ENCODE measurements around the gene AKT2.

Gene AKT2

GRCh38 chr19:40252395-40252794 lies 32.8 kb downstream of the AKT2 start:
- DNase-seq (ENCODE audit: low read depth in 2 of 2), result no peak

GRCh38 chr19:40251991-40252390 lies 33.2 kb downstream of the AKT2 start:
- no peak for DNase-seq (ENCODE audit: low read depth in 2 of 2)

GRCh38 chr19:40251244-40251643 lies 33.9 kb downstream of the AKT2 start:
- DNase-seq (ENCODE audit: low read depth in 2 of 2), result no peak

- DNase-seq (ENCODE audit: low read depth in 2 of 2), result no peak
Measured at GRCh38 chr19:40249781-40250180, 35.4 kb downstream of the AKT2 start.

- no peak for DNase-seq (ENCODE audit: low read depth in 2 of 2)
Measured at GRCh38 chr19:40249201-40249600, 35.9 kb downstream of the AKT2 start.

- no peak for DNase-seq (ENCODE audit: low read depth in 2 of 2)
Measured at GRCh38 chr19:40247735-40248262, 37.3 kb downstream of the AKT2 start.

GRCh38 chr19:40247178-40247577 lies 38.0 kb downstream of the AKT2 start:
- DNase-seq (ENCODE audit: low read depth in 2 of 2), result no peak

- DNase-seq (ENCODE audit: low read depth in 2 of 2), result no peak
Measured at GRCh38 chr19:40246292-40247073, 38.7 kb downstream of the AKT2 start.

GRCh38 chr19:40245506-40246128 lies 39.5 kb downstream of the AKT2 start:
- DNase-seq (ENCODE audit: low read depth in 2 of 2), result no peak

GRCh38 chr19:40244579-40245317 lies 40.4 kb downstream of the AKT2 start:
- DNase-seq (ENCODE audit: low read depth in 2 of 2), result no peak

- no peak for DNase-seq (ENCODE audit: low read depth in 2 of 2)
Measured at GRCh38 chr19:40243181-40243580, 42.0 kb downstream of the AKT2 start.

- no peak for DNase-seq (ENCODE audit: low read depth in 2 of 2)
Measured at GRCh38 chr19:40242480-40242879, 42.7 kb downstream of the AKT2 start.

GRCh38 chr19:40241809-40242384 lies 43.2 kb downstream of the AKT2 start:
- no peak for DNase-seq (ENCODE audit: low read depth in 2 of 2)

- no peak for DNase-seq (ENCODE audit: low read depth in 2 of 2)
Measured at GRCh38 chr19:40241125-40241808, 43.9 kb downstream of the AKT2 start.

- DNase-seq (ENCODE audit: low read depth in 2 of 2), result no peak
Measured at GRCh38 chr19:40240332-40240731, 44.8 kb downstream of the AKT2 start.

- DNase-seq (ENCODE audit: low read depth in 2 of 2), result no peak
Measured at GRCh38 chr19:40239415-40240226, 45.5 kb downstream of the AKT2 start.

- no peak for DNase-seq (ENCODE audit: low read depth in 2 of 2)
Measured at GRCh38 chr19:40238775-40239174, 46.4 kb downstream of the AKT2 start.

- DNase-seq (ENCODE audit: low read depth in 2 of 2), result no peak
Measured at GRCh38 chr19:40237791-40238190, 47.4 kb downstream of the AKT2 start.

GRCh38 chr19:40236366-40236765 lies 48.8 kb downstream of the AKT2 start:
- no peak for DNase-seq (ENCODE audit: low read depth in 2 of 2)

- no peak for DNase-seq (ENCODE audit: low read depth in 2 of 2)
Measured at GRCh38 chr19:40236026-40236355, 49.2 kb downstream of the AKT2 start.

Data from stimulated activated CD8-positive, alpha-beta memory T cell treated with anti-CD3 and anti-CD28 coated beads, Interleukin-2, amount 100 ng/mL, for 48 hours (primary cell).